ENCODE data around the gene DNAJC25. TPM values are rescaled to one million over a fixed set of nuclear protein-coding genes. Genes with fewer than 3 reads are reported as not detected.

Gene DNAJC25
- total and polyA plus RNA-seq, 2 of the 13 experiments (the other 11 are each of a cell fraction or from before 2014, with no cell fraction given): 5.7 to 10.2 TPM

DNA sequence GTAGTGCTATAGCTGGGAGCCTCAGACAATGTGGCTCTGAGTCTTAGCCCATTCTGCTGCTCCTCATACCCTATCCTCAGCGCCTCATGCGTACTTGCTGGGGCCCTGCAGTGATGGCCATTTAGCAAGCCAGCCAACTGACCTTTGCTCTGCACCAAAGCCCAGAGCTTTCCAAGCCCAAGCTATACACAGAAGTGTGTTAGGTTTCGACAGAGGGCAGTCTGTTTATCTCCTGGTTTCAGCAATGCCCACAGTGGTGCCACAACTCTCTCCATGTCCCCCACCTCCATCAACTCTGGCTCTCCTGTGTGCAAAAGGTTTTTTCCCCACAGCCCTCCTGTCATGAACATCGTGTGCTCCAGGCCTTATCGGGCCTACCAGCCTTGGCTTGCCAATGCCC, 47.2 kb downstream of the DNAJC25 start (continued):
- TF ChIP-seq, protein P1, sequence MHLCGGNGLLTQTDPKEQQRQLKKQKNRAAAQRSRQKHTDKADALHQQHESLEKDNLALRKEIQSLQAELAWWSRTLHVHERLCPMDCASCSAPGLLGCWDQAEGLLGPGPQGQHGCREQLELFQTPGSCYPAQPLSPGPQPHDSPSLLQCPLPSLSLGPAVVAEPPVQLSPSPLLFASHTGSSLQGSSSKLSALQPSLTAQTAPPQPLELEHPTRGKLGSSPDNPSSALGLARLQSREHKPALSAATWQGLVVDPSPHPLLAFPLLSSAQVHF (CRISPR knock-in tag; IDR thresholded peaks at IDR 0.05): no peak
- TF ChIP-seq ZNF607 (CRISPR knock-in tag; IDR thresholded peaks at IDR 0.05; ENCODE audit: borderline replicate concordance): no peak
- no peak for TF ChIP-seq ARHGAP35 (CRISPR knock-in tag; IDR thresholded peaks at IDR 0.05; ENCODE audit: borderline replicate concordance)
- TF ChIP-seq, protein P2, sequence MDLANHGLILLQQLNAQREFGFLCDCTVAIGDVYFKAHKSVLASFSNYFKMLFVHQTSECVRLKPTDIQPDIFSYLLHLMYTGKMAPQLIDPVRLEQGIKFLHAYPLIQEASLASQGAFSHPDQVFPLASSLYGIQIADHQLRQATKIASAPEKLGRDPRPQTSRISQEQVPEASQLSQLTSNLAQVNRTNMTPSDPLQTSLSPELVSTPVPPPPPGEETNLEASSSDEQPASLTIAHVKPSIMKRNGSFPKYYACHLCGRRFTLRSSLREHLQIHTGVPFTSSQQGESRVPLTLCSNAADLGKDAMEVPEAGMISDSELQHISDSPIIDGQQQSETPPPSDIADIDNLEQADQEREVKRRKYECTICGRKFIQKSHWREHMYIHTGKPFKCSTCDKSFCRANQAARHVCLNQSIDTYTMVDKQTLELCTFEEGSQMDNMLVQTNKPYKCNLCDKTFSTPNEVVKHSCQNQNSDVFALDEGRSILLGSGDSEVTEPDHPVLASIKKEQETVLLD (CRISPR knock-in tag; IDR thresholded peaks at IDR 0.05; ENCODE audit: low read depth): no peak
- TF ChIP-seq, protein P3, sequence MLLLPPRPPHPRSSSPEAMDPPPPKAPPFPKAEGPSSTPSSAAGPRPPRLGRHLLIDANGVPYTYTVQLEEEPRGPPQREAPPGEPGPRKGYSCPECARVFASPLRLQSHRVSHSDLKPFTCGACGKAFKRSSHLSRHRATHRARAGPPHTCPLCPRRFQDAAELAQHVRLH (CRISPR knock-in tag; IDR thresholded peaks at IDR 0.05; ENCODE audit: borderline replicate concordance, low read depth): 0 out of 2 replicates have a peak, but pooled peaks have one; percentile 53
- TF ChIP-seq ZNF709 (CRISPR knock-in tag; IDR thresholded peaks at IDR 0.05): no peak
- TF ChIP-seq, protein P4, sequence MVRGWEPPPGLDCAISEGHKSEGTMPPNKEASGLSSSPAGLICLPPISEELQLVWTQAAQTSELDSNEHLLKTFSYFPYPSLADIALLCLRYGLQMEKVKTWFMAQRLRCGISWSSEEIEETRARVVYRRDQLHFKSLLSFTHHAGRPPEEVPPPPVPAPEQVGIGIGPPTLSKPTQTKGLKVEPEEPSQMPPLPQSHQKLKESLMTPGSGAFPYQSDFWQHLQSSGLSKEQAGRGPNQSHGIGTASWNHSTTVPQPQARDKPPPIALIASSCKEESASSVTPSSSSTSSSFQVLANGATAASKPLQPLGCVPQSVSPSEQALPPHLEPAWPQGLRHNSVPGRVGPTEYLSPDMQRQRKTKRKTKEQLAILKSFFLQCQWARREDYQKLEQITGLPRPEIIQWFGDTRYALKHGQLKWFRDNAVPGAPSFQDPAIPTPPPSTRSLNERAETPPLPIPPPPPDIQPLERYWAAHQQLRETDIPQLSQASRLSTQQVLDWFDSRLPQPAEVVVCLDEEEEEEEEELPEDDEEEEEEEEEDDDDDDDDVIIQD (CRISPR knock-in tag; IDR thresholded peaks at IDR 0.05; ENCODE audit: low read depth): 0 out of 2 replicates have a peak, but pooled peaks have one; percentile 29
- no peak for TF ChIP-seq ZNF678 (CRISPR knock-in tag; IDR thresholded peaks at IDR 0.05)
- TF ChIP-seq KDM2A (CRISPR knock-in tag; IDR thresholded peaks at IDR 0.05; ENCODE audit: borderline replicate concordance, low read depth): 0 out of 2 replicates have a peak, but pooled peaks have one; percentile 37
- TF ChIP-seq, protein P5, sequence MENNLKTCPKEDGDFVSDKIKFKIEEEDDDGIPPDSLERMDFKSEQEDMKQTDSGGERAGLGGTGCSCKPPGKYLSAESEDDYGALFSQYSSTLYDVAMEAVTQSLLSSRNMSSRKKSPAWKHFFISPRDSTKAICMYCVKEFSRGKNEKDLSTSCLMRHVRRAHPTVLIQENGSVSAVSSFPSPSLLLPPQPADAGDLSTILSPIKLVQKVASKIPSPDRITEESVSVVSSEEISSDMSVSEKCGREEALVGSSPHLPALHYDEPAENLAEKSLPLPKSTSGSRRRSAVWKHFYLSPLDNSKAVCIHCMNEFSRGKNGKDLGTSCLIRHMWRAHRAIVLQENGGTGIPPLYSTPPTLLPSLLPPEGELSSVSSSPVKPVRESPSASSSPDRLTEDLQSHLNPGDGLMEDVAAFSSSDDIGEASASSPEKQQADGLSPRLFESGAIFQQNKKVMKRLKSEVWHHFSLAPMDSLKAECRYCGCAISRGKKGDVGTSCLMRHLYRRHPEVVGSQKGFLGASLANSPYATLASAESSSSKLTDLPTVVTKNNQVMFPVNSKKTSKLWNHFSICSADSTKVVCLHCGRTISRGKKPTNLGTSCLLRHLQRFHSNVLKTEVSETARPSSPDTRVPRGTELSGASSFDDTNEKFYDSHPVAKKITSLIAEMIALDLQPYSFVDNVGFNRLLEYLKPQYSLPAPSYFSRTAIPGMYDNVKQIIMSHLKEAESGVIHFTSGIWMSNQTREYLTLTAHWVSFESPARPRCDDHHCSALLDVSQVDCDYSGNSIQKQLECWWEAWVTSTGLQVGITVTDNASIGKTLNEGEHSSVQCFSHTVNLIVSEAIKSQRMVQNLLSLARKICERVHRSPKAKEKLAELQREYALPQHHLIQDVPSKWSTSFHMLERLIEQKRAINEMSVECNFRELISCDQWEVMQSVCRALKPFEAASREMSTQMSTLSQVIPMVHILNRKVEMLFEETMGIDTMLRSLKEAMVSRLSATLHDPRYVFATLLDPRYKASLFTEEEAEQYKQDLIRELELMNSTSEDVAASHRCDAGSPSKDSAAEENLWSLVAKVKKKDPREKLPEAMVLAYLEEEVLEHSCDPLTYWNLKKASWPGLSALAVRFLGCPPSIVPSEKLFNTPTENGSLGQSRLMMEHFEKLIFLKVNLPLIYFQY (CRISPR knock-in tag; IDR thresholded peaks at IDR 0.05; ENCODE audit: borderline replicate concordance): peak; percentile 54; the same call in 1 of the 2 replicates
- TF ChIP-seq HCFC1 (IDR thresholded peaks at IDR 0.05; ENCODE audit: low read depth, low read length): no peak
- no peak for TF ChIP-seq TOE1 (CRISPR knock-in tag; IDR thresholded peaks at IDR 0.05)
- TF ChIP-seq, protein P6, sequence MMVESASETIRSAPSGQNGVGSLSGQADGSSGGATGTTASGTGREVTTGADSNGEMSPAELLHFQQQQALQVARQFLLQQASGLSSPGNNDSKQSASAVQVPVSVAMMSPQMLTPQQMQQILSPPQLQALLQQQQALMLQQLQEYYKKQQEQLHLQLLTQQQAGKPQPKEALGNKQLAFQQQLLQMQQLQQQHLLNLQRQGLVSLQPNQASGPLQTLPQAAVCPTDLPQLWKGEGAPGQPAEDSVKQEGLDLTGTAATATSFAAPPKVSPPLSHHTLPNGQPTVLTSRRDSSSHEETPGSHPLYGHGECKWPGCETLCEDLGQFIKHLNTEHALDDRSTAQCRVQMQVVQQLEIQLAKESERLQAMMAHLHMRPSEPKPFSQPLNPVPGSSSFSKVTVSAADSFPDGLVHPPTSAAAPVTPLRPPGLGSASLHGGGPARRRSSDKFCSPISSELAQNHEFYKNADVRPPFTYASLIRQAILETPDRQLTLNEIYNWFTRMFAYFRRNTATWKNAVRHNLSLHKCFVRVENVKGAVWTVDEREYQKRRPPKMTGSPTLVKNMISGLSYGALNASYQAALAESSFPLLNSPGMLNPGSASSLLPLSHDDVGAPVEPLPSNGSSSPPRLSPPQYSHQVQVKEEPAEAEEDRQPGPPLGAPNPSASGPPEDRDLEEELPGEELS (CRISPR knock-in tag; IDR thresholded peaks at IDR 0.05): no peak
- TF ChIP-seq, protein P7, sequence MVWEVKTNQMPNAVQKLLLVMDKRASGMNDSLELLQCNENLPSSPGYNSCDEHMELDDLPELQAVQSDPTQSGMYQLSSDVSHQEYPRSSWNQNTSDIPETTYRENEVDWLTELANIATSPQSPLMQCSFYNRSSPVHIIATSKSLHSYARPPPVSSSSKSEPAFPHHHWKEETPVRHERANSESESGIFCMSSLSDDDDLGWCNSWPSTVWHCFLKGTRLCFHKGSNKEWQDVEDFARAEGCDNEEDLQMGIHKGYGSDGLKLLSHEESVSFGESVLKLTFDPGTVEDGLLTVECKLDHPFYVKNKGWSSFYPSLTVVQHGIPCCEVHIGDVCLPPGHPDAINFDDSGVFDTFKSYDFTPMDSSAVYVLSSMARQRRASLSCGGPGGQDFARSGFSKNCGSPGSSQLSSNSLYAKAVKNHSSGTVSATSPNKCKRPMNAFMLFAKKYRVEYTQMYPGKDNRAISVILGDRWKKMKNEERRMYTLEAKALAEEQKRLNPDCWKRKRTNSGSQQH (CRISPR knock-in tag; IDR thresholded peaks at IDR 0.05; ENCODE audit: low read depth): no peak
- TF ChIP-seq REPIN1 (CRISPR knock-in tag; IDR thresholded peaks at IDR 0.05; ENCODE audit: borderline replicate concordance, low read depth): no peak

All from HepG2 (cell line).